ENCODE data around the gene IGF2BP2.

Gene IGF2BP2

DNA sequence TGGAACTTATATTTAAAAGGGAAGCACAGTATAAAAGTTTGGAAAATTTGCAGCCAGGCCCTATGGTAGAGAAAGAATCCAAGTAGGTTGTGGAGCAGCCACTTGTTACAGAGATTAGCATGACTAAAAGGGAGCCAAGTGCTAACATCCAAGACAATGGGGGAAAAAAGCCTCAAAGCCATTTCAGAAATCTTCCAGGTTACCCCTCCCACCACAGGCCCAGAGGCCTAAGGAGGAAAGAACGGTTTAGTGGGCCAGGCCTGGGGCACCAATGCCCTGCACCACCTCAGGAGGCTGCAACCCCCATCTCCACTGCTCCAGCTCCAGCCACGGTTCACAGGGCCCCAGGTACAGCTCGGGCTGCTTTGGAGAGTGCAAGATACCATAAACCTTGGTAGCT, 69.9 kb downstream of the IGF2BP2 start:
- TF ChIP-seq, protein P1, sequence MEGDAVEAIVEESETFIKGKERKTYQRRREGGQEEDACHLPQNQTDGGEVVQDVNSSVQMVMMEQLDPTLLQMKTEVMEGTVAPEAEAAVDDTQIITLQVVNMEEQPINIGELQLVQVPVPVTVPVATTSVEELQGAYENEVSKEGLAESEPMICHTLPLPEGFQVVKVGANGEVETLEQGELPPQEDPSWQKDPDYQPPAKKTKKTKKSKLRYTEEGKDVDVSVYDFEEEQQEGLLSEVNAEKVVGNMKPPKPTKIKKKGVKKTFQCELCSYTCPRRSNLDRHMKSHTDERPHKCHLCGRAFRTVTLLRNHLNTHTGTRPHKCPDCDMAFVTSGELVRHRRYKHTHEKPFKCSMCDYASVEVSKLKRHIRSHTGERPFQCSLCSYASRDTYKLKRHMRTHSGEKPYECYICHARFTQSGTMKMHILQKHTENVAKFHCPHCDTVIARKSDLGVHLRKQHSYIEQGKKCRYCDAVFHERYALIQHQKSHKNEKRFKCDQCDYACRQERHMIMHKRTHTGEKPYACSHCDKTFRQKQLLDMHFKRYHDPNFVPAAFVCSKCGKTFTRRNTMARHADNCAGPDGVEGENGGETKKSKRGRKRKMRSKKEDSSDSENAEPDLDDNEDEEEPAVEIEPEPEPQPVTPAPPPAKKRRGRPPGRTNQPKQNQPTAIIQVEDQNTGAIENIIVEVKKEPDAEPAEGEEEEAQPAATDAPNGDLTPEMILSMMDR (IDR thresholded peaks at IDR 0.05; ENCODE audit: low read depth, low read length): no peak
- no peak for DNase-seq (ENCODE audit: extremely low read depth, low read depth)

DNA sequence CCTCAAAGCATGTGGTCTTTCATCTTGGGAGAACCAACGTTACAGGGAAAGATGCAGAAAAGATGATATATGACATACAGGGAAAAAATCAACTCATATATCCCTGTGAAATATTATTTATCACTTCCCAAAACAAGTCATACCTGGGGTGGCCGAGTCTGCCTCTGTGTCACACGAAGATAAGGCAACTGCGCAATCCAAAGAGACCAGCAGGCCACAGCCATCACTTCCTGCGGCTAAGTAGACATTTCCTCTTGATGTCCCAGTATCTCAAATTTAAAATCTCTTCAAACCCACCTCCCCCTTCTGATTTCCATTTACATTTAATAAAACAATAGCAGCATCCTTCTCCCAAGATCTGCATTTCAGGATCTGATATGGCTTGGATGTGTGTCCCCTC, 71.5 kb downstream of the IGF2BP2 start:
- TF ChIP-seq, protein P1 (IDR thresholded peaks at IDR 0.05; ENCODE audit: low read depth, low read length): no peak
- no peak for DNase-seq (ENCODE audit: extremely low read depth, low read depth)

DNA sequence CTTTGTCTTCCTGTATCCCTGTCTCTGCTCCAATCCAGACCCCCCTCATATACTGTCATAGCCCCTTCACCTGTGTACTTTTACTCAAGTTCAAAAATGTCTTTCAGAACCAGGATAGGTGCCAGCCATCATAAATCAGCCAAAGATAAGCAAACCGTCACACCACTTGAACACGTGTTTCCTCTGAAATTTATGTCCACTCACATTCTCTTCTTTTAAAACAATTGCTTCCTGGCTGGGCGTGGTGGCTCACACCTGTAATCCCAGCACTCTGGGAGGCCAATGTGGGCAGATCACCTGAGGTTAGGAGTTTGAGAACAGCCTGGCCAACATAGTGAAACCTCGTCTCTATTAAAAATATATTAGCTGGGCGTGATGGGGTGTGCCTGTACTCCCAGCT, 74.1 kb downstream of the IGF2BP2 start:
- TF ChIP-seq, protein P1 (IDR thresholded peaks at IDR 0.05; ENCODE audit: low read depth, low read length): no peak
- DNase-seq (ENCODE audit: extremely low read depth, low read depth): no peak

DNA sequence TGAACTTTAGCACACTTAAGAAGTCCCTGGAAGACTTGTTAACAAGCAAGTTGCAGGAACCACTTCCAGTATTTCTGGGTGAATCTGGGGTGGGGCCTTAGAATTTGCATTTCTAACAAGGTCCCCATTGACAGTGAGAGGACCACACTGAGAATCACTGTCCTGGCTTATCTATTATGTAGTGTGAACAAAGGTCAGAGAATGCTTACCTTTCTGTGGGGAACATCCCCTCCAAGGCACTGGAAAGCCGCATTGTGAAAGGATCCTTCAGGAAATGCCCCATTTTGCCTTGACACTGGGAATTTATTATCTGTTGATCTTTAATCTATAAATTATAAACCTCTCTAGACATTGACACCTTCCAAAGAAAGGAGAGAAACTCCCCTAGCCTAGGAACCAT, 74.8 kb downstream of the IGF2BP2 start:
- TF ChIP-seq, protein P1 (IDR thresholded peaks at IDR 0.05; ENCODE audit: low read depth, low read length): no peak
- no peak for DNase-seq (ENCODE audit: extremely low read depth, low read depth)

DNA sequence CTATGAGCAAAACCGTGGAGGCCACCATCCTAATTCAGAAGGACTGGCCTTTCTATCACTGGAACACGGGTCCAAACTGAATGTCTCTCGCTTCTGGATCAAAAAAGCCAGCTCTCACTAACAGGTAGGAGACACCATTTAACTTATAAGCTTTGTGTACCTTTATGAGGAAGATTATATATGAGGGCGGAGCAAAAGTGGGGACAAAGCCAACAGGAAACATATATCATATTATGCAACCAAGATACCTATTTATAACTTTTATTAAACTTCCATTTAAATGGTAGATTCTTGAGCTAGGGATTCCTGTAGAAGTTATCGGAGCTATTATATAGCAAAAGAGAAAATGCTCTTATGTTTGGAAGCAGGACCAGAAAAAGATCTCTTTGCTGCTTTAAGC, 78.4 kb downstream of the IGF2BP2 start:
- no peak for DNase-seq (ENCODE audit: extremely low read depth, low read depth)
- TF ChIP-seq, protein P1 (IDR thresholded peaks at IDR 0.05; ENCODE audit: low read depth, low read length): no peak

DNA sequence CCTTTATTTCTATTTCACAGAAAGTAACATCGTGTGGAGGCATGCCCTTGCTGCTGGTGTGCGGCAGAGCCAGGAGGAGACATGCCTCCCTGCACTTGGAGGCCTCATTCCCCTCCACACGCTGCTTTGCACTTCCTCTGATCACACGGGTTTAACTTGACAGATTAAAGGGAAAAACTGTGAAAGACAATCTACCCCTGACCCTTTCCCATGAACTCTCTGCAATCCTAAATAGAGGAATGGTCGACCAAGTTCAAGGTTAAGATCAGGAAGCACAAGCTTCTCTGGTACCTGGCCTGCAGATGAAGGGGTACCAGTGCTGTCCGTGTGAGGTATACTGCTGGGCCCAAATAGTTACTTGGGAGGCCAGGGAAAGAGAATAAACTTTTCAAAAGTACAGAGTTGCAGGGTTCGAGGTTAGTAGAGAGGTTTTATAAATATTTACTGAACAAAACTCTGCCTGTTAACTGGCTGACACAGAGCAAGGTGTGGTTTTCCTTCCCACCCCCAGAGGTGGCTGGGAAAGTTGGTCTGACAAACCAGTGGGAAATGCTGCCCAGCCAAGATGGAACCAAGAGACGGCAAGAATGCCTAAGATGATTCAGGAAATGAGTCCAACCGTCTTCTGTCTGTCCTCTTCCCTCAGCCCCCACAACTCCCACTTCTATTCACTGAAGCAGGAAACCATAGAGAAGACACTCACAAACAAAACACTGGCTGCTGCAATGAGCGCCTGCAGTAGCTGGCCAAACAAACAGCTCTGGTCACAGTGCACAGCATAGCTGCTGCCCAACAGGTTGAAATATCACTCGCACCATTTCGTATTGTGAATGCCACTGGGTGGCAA, 79.6 kb downstream of the IGF2BP2 start:
- DNase-seq (ENCODE audit: extremely low read depth, low read depth): no peak

DNA sequence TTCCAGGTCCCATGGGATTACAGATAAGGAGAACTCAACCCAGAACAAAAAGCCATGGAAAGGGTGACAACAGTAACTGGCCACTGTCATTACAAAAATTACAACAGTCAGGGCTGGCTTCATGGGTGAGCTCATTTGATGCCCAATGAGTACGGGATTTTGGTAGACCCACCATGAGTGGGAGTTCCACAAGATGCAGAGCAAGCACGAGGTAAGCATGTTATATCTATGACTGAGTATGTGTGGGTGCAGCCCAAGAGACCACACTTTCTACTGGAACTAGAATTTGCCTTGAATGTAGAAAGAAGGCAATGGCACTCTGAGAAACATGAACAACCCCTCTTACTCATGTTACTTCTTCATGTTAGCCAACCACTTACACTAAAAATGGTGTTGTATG, 83.3 kb downstream of the IGF2BP2 start:
- no peak for DNase-seq (ENCODE audit: extremely low read depth, low read depth)
- TF ChIP-seq, protein P1 (IDR thresholded peaks at IDR 0.05; ENCODE audit: low read depth, low read length): no peak

More for the DNA sequence above, 79.6 kb downstream of the IGF2BP2 start:
- TF ChIP-seq, protein P1 (IDR thresholded peaks at IDR 0.05; ENCODE audit: low read depth, low read length): no peak

Data from AG09319 (cell line).